SJSA1 (cell line): ENCODE measurements around the gene TMED6. TPM values are rescaled to one million over a fixed set of nuclear protein-coding genes. Genes with fewer than 3 reads are reported as not detected.

ENCODE experiments used
- DNase-seq, 2 experiments: peaks; one replicate each; pipeline ENCODE4 v3.0.0-alpha.2; 2015 to 2020; ENCODE audit warnings: low spot score in 2 of 2, low read depth in 1 of 2
- H3K27ac ChIP-seq: fragments of 250-450 bp; sonication (Bioruptor Pico); 2 replicates; pipeline ENCODE4 v1.5.1; 2020; ENCODE audit warnings: mild to moderate bottlenecking, moderate library complexity
- H3K27me3 ChIP-seq: fragments of 250-450 bp; sonication (Bioruptor Pico); replicated peaks from 2 replicates; pipeline ENCODE4 v1.5.1; 2020; ENCODE audit warnings: mild to moderate bottlenecking, moderate library complexity
- H3K36me3 ChIP-seq: fragments of 250-450 bp; sonication (Bioruptor Pico); 2 replicates; pipeline ENCODE4 v1.5.1; 2020; ENCODE audit warnings: mild to moderate bottlenecking
- H3K4me1 ChIP-seq: fragments of 250-450 bp; sonication (Bioruptor Pico); replicated peaks from 2 replicates; pipeline ENCODE4 v1.6.1; 2021; ENCODE audit warnings: mild to moderate bottlenecking
- H3K4me3 ChIP-seq: fragments of 250-450 bp; sonication (Bioruptor Pico); 2 replicates; pipeline ENCODE4 v1.5.1; 2020; ENCODE audit warnings: mild to moderate bottlenecking
- H3K9me3 ChIP-seq: fragments of 250-450 bp; sonication (Bioruptor Pico); replicated peaks from 2 replicates; pipeline ENCODE4 v1.5.1; 2020; ENCODE audit warnings: mild to moderate bottlenecking
- total RNA-seq: library from RNA; depleted of rRNA; stranded (reverse); fragments of >200 nt; shearing (Covaris generic); gene quantifications from 2 replicates; pipeline ENCODE4 v1.2.3, GENCODE V29; 2014; rRNA removed

The TMED6 gene
- total RNA-seq, 1 experiment from 2014 or later: 0.21 TPM

- Histone ChIP-seq H3K27ac (no peak overlapping the region), H3K9me3 (no peaks in the 10 kb centered on the region), H3K36me3 (no peaks in the 10 kb centered on the region; the same call in 1 of the 2 replicates), H3K4me1 (no peaks in the 10 kb centered on the region), H3K4me3 (no peak overlapping the region), H3K27me3 (no peaks in the 10 kb centered on the region)
- DNase-seq: no peak
Observed at GRCh38 chr16:69293401-69293800, 58.2 kb downstream of the TMED6 start.

Other genes with a start within 250 kb of the TMED6 start
- gene HAS3, start 246.1 kb downstream of the TMED6 start, total RNA-seq: 0.58 and 1.4 TPM in 2 replicates
- 37.6 and 43.1 TPM in 2 replicates for gene CHTF8, start 219.2 kb downstream of the TMED6 start, total RNA-seq
- gene UTP4, start 219.1 kb downstream of the TMED6 start, total RNA-seq: 20.2 and 28.1 TPM in 2 replicates
- gene SNTB2, start 164.6 kb downstream of the TMED6 start, total RNA-seq: 17.3 and 43.6 TPM in 2 replicates
- 27.9 and 42.3 TPM in 2 replicates for gene VPS4A, start 40.4 kb downstream of the TMED6 start, total RNA-seq
- 17.8 and 33.0 TPM in 2 replicates for gene PDF, start 21.2 kb downstream of the TMED6 start, total RNA-seq
- 33.5 and 34.9 TPM in 2 replicates for gene COG8, start 12.2 kb downstream of the TMED6 start, total RNA-seq
- 26.8 and 31.0 TPM in 2 replicates for gene NIP7, start 12.0 kb downstream of the TMED6 start, total RNA-seq
- gene TERF2, start 34.2 kb upstream of the TMED6 start, total RNA-seq: 7.5 and 7.7 TPM in 2 replicates
- gene CYB5B, start 72.8 kb upstream of the TMED6 start, total RNA-seq: 58.3 and 102 TPM in 2 replicates
- 8.3 and 9.0 TPM in 2 replicates for gene NFAT5, start 214.2 kb upstream of the TMED6 start, total RNA-seq